ENCODE measurements around the gene ARX. TPM values are rescaled to one million over a fixed set of nuclear protein-coding genes. Genes with fewer than 3 reads are reported as not detected.

Gene ARX
- total RNA-seq, 1 experiment from 2014 or later, result not detected

GRCh38 chrX:25001808-25002660 is 13.7 kb downstream of the ARX start:
- DNase-seq (ENCODE audit: low spot score), result no peak

GRCh38 chrX:24999511-24999910 is 16.3 kb downstream of the ARX start:
- DNase-seq (ENCODE audit: low spot score), result no peak

DNA sequence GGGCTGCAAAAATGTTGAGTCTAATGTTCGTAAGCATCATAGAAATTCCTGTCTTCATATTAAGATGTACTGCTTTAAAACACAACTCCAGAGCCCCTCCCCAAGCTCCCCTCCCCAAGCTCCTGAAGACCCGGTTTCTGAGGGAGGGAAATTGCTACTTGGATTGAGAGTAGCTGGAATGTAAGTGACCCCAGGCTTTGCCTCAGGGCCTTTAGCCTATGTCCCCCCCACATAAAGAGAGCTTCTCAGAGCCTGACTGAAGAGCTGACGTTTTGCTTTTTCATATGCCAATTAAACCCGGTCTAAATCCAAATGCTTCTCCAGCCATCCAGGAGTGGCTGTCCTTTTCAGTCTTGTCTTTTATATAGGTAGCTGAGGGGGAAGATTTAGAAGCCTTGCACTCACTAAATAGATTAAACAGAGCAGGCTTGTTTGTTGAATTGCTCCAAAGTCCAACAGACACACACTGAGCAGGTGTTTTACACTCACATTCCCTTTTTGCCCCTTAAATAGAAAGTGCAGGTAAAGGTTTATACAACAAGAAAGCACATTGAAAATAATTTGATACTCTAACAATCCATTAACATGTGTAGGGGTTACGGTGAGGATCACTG is 19.6 kb downstream of the ARX start:
- DNase-seq (ENCODE audit: low spot score), result no peak

GRCh38 chrX:24993879-24994278 is 21.9 kb downstream of the ARX start:
- no peak for DNase-seq (ENCODE audit: low spot score)

GRCh38 chrX:24990535-24990934 is 25.2 kb downstream of the ARX start:
- DNase-seq (ENCODE audit: low spot score), result peak; percentile 3

- DNase-seq (ENCODE audit: low spot score), result no peak
These were observed 27.5 kb downstream of the ARX start for GRCh38 chrX:24988314-24988713.

DNA sequence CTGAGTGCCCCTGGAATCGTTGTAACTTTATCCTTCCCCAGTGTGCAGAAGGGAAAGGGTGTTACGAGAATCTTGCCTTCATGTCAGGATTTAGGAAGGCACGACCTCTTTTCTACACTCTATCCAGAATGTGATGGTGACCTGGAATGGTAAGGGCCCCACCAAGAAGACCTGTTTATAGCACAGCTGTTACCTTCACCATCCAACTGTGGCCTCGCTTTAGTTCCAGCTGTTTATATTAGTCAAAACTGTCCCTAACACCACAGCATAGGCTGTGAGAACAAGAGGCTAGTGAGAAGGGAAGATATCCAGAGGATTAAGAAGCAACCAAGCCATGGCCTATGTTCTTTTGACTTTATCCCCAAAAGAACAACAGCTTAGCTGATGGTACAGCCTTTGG is 28.0 kb downstream of the ARX start:
- no peak for DNase-seq (ENCODE audit: low spot score)

GRCh38 chrX:24985120-24985519 is 30.6 kb downstream of the ARX start:
- DNase-seq (ENCODE audit: low spot score), result no peak

DNA sequence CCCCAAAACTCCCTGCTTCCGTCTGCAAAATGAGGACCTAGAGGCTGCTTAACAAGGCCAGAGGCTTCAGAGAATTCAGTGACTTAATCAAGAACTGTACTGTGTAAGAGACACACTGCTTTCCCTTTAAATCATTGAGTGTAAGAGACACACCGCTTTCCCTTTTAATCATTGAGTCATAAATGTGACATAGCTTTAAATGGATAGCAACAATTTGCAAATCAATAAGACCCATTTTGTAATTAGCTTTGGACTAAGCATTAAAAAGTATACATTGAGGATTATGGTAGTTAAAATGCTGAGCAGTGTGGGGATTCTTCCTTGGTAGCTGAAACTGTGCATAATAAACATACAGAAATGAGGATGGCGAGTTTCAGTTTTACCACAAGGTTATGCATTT is 31.8 kb downstream of the ARX start:
- no peak for DNase-seq (ENCODE audit: low spot score)

DNA sequence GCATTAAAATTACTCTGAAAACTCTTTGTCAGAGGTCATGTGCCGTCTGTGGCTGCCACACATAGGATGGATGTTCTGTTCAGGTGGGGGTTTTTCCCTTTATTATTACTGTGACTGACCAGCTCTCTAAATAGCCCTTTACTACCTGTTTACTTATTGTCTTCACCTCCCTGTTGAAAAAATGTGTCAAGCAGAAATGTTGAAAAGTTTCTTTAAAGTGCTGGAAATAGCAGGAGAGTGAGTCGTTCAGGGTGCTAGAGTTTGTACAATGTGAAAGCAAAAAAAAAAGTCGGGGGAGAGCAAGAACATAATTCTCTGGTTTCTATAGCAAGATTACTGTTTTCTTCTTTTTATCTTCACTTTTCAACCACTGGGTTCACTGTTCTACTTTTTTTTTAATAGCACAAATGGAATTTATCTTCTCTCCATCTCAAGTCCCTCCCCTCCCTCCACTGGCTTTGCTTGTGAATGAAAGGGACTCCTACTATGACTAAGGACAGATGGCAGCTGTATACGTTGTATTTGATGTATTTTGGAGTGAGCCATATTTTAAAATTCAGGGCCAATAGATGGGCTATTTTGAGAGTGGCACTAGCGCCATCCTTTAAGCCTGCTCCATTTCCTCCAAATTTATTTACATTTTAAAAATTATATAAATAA is 33.3 kb downstream of the ARX start:
- DNase-seq (ENCODE audit: low spot score), result no peak

DNA sequence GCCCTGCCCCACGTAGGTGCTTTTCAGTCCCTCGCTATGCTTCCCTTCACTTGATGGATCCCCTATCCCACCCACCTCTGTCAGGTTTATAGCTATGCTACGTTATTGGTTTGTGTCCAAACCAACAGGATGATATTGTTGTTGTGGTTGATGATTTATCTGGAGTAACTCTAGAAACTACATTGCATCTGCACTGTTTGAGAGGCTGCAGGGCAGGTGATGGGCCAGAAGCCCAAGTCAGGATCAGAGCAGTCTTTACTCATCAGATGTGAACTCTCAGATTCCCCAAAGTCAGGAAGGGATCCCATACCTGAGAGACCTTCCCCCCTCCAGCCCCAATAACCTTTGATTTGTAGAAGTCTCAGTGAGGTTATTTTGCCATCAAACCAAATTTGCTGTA is 34.7 kb downstream of the ARX start:
- no peak for DNase-seq (ENCODE audit: low spot score)

DNA sequence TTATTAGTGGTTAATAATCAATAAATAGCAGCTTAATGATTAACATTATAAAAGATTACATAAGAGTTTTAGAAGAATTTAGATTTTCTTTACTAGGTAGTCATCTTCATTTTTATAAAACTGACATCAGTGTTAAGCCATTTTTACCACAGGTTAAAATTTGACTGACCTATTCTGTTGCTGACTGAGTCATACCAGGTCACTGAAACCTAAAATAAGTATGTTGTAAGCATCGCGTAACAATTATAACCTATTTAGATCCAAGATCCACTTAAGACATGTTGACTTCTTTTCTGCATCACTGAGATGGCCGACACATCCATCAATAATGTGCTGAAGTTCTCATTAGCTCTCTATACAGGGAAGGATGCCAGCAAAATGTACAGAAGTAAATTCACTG is 36.7 kb downstream of the ARX start:
- DNase-seq (ENCODE audit: low spot score), result no peak

- no peak for DNase-seq (ENCODE audit: low spot score)
These were observed 46.0 kb downstream of the ARX start for GRCh38 chrX:24969812-24970211.

- DNase-seq (ENCODE audit: low spot score), result no peak
These were observed 50.4 kb downstream of the ARX start for GRCh38 chrX:24965372-24965771.

DNA sequence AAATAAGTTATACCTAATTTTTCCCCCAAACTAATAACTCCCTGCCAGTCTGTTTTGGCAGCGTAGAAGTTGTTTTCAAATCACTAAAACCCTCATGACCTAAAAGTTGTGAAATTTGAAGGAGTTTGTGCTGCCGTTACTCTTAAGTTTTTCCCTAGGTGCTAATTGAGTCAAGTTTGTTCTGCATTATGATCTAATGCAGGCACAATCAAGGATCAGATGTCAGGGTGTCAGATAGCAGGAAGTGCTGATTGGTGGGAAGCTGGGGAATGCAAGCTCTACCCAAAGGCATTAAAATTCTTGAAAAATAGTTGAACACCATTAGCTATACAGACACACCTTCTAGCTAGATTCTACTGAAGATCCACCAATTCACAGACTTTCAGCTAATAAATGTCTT is 51.9 kb downstream of the ARX start:
- no peak for DNase-seq (ENCODE audit: low spot score)

GRCh38 chrX:24961809-24962208 is 54.0 kb downstream of the ARX start:
- DNase-seq (ENCODE audit: low spot score), result no peak

GRCh38 chrX:24956828-24957227 is 58.9 kb downstream of the ARX start:
- no peak for DNase-seq (ENCODE audit: low spot score)

- no peak for DNase-seq (ENCODE audit: low spot score)
These were observed 60.3 kb downstream of the ARX start for GRCh38 chrX:24955372-24955930.

DNA sequence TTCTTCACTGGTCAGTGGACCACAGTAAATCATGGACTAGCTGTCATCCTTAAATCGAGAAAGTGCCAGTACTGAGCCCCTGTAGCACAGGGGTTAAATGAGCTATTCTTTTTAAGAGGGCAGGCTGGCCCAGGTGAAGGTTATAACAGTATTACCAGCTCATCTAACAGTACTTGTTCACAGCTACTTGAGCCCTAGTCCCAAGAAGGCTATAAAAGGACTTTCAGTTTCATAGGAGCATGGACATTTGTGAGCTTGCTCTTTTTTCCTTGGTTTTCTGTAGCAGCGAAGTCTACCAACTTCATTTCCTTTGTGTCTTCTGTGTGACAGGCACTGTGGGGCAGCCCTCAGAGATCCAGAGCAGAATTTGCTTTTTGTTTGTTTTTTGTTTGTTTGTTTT is 61.0 kb downstream of the ARX start:
- no peak for DNase-seq (ENCODE audit: low spot score)

Data from HT-29 (cell line).